Measurements from ENCODE around the gene PI4KA.
"Not testable (repeated sequence)": the region's sequence is repeated elsewhere in the genome, so short reads cannot be mapped to it uniquely, and the experiment has no call there.

PI4KA gene

DNA sequence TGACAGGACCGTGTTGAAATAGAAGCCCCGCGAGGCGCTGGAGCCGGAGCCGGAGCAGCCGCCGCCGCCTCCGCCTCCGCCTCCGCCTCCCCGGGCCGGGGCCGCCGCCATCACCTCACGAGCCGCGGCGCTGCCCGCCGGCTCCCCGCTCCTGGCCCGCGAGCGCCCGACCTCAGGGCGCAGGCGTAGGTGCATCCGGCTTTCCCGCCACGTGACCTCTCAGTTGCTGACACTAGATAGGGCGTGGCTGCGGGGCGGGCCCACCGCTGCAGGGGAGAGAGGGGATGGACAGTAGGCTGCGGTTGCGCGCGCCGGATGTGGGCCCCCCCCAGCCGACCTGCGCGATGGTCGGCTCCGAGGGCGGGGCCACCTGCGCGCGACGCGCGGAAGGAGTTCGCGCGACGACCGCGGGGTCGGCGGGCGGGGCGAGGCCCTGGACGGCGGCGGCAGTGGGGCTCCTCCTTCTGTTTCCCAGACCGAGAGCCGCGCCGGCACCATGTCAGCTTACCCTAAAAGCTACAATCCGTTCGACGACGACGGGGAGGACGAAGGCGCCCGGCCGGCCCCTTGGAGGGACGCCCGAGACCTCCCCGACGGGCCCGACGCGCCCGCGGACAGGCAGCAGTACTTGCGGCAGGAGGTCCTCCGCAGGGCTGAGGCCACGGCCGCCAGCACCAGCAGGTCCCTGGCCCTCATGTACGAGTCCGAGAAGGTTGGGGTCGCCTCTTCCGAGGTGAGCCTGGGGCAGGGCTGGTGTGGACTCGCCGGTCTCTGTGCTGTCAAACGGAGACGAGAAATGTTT lies at the start of gene PI4KA, which contains the start of gene SNAP29:
TSS of gene PI4KA (minus strand) at position 197 of the 802 bp plus-strand sequence. CDS start at position 111, 86 bp downstream.
TSS of gene SNAP29 (plus strand) at position 393 of the 802 bp plus-strand sequence. CDS start at position 497, 104 bp downstream.
- peak; percentile 98 to 100 for DNase-seq

GRCh38 chr22:20906387-20906767 lies 47.8 kb upstream of the PI4KA start:
- no peak for DNase-seq

DNA sequence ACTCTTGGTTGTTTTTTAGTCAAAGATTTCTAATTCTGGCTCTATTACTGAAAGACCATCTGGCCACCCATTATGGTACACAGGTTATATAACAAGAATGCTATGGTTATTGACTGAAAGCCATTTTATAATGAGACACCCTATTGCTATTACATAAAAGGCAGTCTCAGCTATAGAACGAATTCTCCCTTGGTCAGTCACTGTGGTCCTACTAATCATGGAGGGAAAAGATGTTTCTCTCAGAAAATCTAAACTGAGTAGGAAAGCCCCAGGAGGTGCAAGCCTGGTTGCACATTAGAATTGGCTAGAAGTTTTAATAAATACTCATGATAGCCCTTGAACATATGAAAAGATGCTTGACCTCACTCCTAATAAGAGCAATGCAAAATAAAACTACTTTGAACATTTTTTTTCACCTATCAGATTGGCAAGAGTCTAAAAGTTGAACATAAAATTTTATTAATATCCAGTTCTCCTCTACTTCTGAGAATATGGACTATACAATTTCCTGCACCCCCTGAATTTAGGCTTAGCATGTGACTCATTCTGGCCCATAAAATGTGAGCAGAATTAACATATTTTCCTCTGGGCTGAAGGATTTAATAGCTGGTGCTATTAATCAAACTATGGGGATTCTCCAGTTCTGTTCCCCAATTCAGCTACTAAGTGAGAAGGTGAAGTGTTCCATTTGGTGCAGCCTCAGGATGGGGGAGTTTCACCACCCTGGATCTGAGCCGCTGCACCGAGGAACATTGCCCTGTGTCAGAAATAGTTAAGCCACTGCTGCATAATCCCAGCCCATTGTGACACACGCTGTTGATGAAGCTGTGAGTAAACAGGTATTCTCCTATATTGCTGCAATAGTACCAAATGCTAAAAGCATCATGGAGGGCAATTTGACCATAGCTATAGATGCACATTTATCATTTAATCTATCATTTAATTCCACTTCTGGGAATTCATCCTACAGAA lies 47.1 kb upstream of the PI4KA start:
- DNase-seq: peak in 1 of 2 experiments; percentile 49

DNA sequence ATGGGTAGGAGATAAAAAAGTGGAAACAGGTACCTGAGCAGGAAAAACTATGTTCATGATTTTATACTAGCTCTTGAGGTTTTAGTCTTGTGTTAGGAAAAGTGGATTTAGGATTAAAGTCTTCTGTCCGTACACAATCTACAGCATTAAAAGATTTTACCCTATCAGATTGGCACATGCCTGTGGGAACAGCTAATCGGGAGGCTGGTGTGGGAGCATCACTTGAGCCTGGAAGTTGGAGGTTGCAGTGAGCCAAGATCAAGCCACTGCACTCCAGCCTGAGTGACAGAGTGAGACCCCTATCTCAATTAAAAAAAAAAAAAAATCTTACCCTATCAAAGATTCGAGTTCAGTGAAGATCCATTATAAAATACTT lies 46.4 kb upstream of the PI4KA start:
- no peak for DNase-seq

DNA sequence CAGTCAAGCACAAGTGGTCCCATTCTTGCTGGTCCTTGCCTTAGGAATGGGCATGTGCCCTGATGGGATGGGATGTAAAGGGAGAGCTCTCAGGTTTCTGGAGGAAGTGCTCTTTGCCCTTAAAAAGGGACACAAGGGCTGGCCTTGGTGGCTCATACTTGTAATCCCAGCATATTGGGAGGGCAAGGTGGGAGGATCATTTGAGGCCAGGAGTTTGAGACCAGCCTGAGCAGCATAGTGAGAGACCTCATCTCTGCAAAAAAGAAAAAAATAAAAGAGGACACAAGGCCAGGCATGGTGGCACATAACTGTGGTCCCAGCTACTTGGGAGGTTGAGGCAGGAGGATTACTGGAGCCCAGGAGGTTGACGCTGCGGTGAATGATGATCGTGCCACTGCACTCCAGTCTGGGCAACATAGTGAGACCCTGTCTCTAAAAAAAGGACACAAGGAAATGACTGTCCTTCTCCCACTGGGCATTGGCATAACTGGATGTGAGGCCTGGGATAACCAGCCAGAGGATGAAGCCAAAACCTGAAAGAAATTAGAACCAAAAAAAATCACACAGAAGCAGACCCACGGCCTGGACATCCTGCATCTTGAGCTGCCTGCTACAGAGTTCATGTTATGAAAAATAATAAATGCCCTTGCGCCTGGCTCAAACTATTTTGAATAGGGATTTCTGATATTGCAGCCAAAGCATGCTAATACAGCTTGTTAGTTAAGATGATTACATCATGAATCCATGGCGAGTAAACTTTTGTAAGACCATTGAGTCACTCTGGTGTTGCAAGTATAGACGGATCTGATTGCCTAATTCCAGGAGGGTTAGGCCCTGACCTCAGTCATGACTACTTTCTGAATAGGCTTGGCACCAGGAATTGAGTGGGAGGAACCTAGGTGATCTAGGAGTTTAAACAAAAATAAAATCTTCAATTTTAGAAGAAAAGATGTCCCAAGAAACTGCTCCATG lies 45.7 kb upstream of the PI4KA start:
- no peak for DNase-seq

DNA sequence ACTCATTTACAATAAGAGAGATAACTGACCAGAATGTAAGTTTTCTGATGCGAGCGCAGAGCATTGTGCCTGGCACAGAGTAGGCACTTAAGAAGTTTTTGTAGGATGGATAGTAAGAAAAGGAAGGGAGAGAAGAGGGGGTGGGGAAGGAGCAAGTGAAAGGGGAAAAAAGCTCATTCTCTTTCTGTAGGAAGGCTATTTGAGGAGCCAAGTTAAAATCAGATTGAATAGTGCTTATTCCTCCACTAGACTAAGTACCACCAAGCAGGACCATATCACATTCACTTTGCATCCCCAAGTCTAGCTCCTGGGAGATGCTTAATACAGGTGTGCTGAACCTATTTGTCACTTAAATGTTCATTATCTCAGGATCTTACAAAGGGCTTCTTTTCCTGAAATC lies 44.5 kb upstream of the PI4KA start:
- no peak for DNase-seq

- DNase-seq: not testable (repeated sequence)
These were observed 42.8 kb upstream of the PI4KA start for GRCh38 chr22:20901093-20902033.

DNA sequence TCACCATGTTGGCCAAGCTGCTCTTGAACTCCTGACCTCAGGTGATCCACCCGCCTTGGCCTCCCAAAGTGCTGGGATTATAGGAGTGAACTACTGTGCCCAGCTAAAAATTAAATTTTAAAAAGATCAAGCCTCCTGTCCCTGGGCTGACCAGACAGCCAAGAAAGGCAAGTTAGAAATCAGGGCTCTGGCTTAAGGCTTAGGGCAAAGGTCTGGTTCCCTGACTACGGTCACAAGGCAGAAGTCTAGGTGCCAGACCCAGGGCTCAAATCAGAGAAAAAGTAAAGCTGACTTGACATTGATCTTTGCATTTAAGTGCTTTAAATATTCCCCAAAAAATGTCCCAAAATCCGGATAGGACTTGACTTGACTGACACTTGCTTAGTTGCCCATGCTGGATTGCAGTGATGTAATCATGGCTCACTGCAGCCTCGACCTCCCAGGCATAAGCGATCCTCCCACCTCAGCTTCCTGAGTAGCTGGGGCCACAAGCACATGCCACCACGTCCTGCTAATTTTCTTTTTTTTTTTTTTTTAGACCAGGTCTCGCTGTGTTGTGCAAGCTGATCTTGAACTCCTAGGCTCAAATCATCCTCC lies 41.3 kb upstream of the PI4KA start:
- no peak for DNase-seq

- DNase-seq: not testable (repeated sequence)
These were observed 39.1 kb upstream of the PI4KA start for GRCh38 chr22:20897737-20898136.

GRCh38 chr22:20890975-20891374 lies 32.4 kb upstream of the PI4KA start:
- DNase-seq: no peak

DNA sequence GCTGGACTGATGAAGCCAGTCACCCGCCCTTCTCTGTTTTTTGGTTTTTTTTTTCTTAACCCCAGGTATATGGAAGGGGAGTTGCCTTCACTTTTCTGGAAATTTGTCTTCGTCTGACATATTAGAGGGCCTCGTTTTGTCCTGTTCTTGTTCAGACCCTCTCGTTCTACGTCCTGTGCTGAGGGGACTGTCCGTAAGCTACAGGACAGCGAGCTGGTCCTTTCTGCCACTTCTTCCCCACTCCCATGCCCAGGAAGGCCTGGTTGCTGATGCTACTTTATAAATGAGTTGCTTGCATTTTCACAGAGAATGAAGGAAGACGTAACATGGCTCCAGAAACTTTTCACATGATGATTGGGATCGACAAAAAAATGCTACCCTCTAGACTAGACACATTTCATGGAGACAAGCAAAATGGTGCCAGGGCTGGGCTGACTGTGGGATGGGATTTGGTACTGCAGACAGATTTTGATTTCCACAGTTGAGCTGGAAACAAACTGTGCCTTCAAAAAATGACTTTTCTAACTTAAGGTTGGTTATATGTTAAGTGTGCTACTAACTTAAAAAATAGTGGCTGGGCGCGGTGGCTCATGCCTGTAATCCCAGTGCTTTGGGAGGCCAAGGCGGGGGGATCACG lies 31.4 kb upstream of the PI4KA start:
- DNase-seq: no peak

- no peak for DNase-seq
These were observed 30.6 kb upstream of the PI4KA start for GRCh38 chr22:20889025-20889704.

GRCh38 chr22:20887375-20887774 lies 28.8 kb upstream of the PI4KA start:
- no peak for DNase-seq

- peak; percentile 44 to 76 for DNase-seq
These were observed 27.1 kb upstream of the PI4KA start for GRCh38 chr22:20885557-20886323.

DNA sequence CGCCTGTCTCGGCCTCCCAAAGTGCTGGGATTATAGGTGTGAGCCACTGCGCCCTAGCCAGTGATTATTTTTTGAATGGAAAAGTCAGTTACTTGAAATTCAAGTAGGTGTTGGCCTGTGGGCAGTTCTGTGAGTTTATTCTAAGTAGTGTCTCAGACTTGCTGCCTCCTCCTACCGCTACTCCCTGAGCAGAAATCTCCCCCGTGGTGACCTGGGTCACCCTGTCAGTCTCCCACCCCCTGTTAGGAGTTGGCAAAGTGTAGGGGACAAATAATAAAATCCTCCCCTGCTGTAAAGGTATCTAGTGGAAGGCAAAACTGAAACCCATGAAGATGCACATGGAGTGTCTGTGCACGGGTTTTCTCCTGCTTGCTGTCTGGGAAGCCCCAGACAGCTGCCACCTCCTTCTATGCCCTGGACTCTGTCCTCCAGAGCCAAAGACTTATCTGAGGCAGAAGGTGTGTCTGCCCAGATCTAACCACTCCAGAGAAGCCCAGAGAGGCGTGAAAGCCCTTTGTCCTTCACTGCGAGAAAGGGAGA lies 26.5 kb upstream of the PI4KA start:
- DNase-seq: no peak

DNA sequence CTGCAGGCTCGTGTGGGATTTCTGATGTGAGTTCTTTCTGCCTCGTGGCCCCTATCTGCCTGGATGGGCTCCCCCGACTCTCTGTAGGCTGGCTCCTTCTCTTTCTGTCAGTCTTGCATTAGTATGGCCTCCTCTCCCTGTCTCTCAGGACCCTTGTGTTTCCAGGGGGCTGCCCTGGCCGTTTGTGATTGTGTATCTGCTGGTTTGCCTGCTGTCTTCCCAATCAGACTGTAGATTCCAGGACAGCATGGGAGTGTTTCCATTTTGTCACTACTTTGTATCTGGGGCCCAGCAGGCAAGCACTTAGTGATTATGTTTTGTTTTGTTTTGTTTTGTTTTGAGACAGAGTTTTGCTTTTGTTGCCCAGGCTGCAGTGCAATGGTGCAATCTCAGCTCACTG lies 25.8 kb upstream of the PI4KA start:
- no peak for DNase-seq

- DNase-seq: no peak
These were observed 24.2 kb upstream of the PI4KA start for GRCh38 chr22:20882855-20883254.
